T1000 (cell line): ENCODE measurements around the gene LILRB4.
"Not testable (repeated sequence)": the region's sequence is repeated elsewhere in the genome, so short reads cannot be mapped to it uniquely, and the experiment has no call there.

ENCODE experiments used
- DNase-seq: peaks from one replicate; lab custom pipeline; 2025; ENCODE audit warnings: mixed read lengths; lab: John Stamatoyannopoulos, UW

LILRB4 gene

DNA sequence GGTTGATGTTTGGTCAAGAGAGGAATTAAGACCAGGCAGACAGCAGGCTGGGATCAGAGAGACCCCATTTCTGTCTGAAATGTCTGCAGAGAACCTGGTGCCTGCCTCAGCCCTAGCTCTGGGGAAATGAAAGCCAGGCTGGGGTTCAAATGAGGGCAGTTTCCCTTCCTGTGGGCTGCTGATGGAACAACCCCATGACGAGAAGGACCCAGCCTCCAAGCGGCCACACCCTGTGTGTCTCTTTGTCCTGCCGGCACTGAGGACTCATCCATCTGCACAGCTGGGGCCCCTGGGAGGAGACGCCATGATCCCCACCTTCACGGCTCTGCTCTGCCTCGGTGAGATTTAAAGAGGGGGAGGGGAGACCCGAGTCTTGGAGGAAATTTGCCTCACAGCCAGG, at the start of gene LILRB4:
TSS of gene LILRB4 (plus strand) at position 256 of the 400 bp plus-strand sequence. CDS start at position 305, 49 bp downstream.
- no peak for DNase-seq

DNA sequence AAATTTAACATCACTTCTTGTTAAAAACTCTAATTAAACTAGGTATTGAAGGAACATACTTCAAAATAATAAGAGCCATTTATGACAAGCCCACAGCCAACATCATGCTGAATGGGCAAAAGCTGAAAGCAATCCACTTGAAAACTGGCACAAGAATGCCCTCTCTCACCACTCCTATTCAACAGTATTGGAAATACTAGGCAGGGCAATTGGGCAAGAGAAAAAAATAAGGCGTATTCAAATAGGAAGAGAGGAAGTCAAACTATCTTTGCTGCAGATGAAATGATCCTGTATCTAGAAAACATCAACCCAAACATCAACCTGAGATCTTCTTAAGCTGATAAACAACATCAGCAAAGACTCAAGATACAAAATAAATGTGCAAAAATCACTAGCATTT, 48.1 kb upstream of the LILRB4 start:
- DNase-seq = no peak

DNA sequence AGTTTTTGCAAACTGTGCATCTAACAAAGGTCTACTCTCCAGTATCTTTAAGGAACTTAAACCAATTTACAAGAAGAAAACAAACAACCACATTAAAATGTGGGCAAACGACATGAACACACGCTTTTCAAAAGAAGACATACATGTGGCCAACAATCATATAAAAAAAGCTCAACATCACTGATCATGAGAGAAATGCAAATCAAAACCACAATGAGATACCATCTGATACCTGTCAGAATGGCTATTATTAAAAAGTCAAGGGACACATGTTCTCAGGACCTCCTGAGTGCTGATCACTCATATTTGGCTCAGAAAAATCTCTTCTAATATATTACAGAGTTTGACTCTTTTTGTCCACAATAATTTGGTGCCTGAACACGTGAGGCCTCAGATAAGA, 46.7 kb upstream of the LILRB4 start:
- DNase-seq = no peak

DNA sequence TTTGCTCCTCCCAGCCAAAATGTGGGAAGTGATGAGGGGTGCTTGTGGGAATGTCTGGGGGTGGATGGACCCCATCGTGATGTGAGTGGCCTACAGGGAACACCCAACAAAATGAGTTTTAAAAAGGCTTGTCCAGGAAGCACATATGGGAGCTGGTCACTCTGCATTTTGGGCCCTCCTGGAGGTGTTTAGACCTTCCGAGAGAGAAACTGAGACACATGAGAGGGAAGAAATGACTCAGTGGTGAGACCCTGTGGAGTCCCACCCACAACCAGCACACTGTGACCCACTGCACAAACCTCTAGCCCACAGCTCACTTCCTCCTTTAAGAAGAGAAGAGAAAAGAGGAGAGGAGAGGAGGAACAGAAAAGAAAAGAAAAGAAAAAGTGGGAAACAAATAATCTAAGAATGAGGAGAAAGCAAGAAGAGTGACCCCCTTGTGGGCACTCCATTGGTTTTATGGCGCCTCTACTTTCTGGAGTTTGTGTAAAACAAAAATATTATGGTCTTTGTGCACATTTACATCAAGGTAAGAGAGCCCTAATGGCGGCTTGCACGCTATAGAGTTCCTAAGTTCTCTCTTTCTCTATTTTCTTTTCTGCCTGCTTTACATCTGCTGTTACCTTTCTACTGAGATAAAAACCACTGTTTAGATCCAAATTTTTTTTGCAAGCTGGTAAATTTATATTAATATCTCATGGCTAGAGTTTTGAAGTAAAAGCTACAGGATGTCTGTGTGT, 45.8 kb upstream of the LILRB4 start:
- DNase-seq = no peak

DNA sequence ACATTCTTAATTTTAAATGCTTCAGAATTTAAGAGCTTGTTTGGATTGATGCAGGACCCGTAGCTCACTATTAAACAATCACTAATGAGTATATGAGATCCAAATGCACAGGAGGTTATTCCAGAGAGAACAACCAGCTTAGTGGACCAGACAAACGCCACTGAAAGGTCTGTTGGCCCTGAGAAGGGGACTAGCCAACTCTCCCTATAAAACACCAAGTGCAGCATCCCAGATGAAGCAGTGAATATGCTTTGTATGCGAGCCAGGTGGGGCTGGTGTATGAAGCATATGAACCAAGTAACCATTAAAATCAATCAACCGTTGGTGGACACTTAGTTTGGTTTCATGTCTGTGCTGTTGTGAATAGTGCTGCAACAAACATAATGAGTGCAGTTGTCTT, 42.3 kb upstream of the LILRB4 start:
- DNase-seq = no peak

DNA sequence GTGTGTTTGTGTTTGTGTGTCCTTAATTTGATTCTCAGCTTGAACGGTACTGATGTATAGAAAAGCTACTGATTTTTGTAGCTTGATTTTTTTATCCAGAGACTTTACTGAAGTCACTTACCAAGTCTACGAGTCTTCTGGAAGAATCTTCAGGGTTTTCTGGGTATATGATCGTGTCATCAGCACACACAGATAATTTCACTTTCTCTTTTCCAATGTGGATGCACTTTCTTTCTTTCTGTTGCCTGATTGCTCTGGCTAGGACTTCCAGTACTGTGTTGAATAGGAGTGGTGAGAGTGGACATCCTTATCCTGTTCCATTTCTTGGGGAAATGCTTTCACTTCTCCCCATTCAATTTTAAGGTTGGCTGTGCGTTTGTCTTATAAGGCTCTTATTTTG, 40.4 kb upstream of the LILRB4 start:
- DNase-seq = no peak

DNA sequence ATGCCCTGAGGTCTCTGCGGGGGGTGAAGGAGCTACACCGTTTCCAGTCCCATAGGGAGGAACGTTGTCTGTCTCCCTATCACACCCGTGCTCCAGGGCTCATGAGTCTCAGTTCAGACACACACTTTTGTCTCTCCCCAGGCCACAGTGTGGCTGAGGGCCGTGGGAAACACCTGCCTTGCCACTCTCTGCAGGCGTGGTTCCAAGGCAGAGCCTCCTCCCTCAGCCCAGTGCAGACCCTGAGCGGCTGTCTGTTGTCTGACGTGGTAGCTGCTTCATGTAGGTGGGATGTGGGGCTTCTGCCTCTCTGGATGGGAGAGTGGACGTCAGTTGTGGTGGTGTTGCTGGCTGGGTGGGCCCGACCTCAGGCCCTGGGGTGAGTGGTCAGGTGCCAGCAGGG, 38.6 kb upstream of the LILRB4 start:
- not testable (repeated sequence) for DNase-seq

DNA sequence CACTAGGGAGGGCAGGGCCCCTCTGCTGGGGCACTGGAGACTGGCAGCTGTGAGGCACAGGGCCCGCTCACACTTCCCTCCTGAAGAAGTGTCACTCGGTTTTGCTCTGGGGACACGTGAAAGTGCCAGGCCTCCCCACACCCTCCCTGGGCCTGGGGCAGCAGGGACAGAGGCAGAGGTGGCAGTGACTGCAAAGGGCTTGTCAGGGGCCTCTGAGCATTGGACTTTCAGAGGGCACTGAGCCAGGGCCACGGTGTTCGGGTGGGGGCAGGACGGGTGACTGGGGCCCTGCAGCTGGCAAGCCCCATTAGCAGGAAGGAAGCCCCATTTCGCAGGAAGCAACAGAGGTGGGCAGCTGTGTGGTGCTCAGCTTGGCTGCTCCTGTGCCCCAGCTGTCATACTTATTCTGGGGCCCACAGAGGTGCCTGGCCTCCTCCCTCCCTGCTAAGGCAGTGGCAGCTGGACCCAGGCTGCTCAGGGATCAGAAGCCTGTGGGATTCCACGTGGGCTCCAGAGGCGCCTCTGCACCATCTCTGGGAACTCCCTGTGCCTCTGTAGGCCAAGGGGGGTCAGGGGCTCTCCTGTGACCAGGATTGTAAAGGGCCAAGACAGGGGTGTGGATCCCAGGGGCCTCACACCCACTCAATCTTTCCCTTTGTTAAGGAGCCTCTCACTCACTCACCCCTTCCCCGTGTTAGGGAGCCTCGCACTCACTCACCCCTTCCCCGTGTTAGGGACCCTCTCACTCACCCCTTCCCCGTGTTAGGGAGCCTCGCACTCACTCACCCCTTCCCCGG, 37.7 kb upstream of the LILRB4 start:
- not testable (repeated sequence) for DNase-seq

DNA sequence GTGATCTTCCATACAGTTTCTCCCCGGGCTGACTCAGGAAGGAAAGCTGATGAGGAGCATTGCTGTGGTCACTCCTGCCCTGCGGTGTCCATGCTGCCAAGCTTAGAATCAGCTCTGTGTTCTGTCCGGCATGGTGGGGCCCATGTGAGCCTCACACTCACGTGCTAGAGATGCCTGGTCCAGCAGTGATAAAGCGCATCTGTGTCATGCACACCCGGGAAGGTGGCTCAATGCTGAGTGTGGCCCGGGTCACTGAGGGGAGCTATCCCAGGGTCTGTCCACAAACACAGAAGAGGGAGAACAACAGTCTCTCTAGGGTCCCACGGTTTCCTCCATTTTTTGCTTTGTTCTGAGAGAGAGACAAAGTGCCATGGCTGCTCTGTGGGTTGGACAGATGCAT, 36.0 kb upstream of the LILRB4 start:
- DNase-seq = no peak

DNA sequence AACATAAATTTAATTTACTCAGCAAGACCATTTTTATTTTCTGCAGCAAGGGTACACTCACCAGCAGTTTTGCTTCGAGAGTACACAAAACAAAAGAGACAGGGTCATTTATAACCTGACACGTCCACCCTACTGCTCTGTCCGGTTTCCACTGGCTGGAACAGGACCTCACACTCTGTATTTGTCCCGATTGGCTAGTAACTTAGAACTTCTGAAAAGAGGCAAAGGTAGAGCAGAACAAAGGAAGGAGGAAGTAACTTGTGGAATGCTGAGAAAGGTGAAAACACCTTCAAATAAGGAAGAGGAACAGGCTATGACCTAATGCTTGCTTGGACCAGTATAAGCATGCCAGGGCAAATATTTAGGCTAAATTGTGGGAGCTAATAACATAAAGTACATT, 34.9 kb upstream of the LILRB4 start:
- not testable (repeated sequence) for DNase-seq

DNA sequence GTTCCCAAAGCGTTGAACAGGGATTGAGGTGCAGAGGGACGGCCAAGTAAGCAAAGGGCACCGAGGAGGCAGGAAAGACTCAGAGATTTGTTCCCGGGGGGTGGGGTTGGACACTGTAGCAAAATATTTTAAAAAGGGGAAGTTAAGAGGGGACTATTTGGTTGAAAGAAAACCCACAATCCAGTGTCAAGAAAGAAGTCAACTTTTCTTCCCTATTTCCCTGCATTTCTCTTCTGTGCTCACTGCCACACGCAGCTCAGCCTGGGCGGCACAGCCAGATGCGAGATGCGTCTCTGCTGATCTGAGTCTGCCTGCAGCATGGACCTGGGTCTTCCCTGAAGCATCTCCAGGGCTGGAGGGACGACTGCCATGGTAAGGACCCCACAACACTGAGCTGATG, 32.5 kb upstream of the LILRB4 start, which contains the start of gene LILRB1:
TSS of gene LILRB1 (plus strand) at position 223 of the 400 bp plus-strand sequence. CDS start 590 bp downstream, outside the sequence.
- not testable (repeated sequence) for DNase-seq

DNA sequence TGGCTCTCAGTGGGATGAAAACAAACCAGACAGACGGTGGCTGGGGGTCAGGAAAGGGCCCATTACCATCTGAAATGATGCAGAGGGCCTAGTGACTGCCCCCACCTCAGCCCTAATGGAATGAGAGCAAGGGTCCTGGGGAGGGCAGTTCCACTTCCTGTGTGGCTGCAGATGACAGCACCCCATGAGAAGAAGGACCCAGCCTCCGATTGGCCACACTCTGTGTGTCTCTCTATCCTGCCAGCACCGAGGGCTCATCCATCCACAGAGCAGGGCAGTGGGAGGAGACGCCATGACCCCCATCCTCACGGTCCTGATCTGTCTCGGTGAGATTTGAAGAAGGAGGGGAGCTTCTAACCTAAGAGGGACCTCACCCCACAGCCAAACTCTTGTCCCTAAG, 32.0 kb upstream of the LILRB4 start:
- DNase-seq = no peak

DNA sequence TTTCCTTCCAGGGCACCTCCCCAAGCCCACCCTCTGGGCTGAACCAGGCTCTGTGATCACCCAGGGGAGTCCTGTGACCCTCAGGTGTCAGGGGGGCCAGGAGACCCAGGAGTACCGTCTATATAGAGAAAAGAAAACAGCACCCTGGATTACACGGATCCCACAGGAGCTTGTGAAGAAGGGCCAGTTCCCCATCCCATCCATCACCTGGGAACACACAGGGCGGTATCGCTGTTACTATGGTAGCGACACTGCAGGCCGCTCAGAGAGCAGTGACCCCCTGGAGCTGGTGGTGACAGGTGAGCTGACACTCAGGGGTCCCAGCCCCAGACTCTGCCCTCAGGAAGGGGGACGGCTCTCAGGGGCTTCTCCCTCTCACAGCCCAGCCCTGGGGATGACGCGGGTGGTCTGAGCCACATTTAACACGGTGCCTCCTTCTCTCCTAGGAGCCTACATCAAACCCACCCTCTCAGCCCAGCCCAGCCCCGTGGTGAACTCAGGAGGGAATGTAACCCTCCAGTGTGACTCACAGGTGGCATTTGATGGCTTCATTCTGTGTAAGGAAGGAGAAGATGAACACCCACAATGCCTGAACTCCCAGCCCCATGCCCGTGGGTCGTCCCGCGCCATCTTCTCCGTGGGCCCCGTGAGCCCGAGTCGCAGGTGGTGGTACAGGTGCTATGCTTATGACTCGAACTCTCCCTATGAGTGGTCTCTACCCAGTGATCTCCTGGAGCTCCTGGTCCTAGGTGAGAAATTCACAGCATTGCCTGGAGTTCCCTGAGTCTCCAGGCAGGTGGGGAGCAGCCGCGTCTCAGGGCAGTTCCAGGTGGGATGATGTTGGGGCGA, 31.1 kb upstream of the LILRB4 start:
- DNase-seq = not testable (repeated sequence)

DNA sequence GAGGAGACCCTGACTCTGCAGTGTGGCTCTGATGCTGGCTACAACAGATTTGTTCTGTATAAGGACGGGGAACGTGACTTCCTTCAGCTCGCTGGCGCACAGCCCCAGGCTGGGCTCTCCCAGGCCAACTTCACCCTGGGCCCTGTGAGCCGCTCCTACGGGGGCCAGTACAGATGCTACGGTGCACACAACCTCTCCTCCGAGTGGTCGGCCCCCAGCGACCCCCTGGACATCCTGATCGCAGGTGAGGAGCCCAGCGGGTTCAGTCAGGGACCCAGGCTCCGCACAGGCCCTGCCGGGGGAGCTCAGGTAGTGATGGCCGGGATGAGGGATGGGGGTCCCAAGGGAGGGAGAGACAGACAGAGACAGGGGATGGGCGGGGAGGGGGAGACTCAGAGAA, 30.3 kb upstream of the LILRB4 start:
- not testable (repeated sequence) for DNase-seq

DNA sequence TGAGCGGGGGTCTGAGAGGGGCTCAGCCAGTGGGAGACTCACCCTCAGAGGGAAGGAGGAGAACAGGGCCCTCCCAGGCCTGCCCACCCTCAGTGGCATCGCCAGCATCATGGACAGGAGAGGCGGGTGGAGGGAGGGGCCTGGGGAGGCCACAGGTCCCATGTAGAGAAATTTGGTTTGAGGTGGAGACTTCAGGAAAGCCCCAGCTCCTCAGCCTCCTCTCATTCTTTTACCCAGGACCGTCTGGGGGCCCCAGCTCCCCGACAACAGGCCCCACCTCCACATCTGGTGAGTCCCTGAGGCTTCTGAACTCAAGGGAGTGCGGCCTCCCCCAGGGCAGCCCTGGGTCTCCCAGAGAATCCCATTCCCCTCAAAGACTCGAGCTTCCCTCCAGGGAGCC, 29.4 kb upstream of the LILRB4 start:
- DNase-seq = no peak

DNA sequence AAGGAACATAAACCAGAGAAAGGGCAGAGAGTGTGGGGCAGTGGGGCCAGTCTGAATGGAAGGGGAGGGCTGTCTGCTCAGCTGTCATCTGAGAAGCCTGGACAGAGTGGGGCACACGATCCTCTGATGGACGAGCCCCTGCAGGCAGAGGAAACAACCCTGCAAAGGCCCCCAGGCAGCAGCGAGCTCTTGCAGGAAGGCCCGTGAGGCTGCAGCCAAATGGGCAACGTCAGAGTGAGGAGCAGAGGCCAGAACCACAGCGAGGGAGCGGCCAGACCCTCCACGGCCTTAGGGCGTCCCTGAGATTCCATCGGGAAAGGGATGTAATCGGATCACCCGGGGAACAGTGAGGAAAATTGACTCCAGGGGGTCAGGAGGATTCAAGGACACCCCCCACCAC, 26.7 kb upstream of the LILRB4 start:
- not testable (repeated sequence) for DNase-seq

DNA sequence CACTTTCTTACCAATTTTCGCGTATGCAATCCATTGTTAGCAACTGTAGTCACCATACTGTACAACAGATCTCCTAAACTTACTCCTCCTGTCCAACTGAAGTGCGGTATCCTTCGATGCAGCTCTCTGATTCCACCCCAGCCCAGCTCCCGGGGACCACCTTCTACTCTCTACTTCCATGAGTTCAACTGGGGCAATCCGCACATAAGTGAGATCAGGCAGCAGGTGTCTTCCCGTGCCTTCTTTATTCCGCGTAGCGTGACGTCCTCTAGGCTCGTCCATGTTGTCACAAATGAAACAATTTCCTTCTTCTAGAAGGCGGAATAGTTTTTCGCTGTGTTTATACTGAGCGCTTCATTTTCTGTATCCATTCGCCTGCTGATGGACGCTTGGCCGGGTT, 24.1 kb upstream of the LILRB4 start:
- DNase-seq = no peak

DNA sequence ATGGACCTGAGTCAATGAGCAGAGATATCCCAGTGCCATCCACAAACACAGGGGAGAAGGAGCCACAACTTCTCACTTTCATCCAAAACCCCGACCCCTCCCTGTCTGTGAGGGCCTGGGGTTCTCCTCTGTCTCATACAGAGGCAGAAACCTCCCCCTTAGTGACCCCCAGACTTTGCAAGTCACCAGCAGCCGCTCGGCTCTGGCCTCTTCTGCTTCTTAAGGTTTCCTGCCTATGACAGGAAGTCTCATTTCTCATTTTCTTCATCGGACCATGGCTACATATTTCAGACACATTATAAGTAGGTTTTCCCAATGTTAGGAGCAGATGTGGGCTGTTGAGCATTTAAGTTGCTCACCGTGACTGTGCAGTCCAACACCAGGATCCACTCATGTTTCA, 19.8 kb upstream of the LILRB4 start:
- DNase-seq = not testable (repeated sequence)

DNA sequence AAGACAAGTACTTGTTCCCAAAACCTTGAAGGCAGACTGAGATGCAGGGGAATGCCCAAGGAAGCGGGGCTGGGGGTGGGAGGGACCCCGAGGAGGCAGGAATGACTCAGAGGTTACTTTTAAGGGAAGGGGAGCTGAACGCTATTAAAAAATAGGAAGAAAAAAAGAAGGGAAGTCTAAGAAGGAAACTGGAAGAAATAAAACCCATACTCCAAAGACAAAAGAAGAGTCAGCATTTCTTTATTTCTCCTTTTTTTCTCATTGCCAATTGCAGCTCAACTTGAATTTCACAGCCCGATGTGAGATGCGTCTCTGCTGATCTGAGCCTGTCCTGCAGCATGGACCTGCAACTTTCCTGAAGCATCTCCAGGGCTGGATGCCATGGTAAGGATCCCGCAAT, 19.2 kb upstream of the LILRB4 start:
- not testable (repeated sequence) for DNase-seq

DNA sequence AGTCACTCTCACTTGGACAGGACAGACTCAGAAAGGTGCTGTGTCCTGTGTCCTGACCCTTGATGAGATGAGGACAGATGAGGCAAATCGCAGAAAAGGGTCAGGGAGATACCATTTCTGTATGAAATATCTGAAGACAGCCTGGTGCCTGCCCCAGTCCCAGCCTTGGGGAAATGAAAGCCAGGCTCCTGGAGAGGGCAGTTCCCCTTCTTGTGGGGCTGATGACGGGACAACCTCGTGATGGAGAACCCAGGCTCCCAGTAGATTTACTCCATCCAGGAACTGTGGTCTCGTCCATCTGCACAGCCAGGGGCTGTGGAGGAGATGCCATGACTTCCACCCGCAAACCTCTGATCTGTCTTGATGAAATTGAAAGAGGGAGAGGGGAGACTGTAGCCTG, 18.7 kb upstream of the LILRB4 start:
- DNase-seq = no peak

DNA sequence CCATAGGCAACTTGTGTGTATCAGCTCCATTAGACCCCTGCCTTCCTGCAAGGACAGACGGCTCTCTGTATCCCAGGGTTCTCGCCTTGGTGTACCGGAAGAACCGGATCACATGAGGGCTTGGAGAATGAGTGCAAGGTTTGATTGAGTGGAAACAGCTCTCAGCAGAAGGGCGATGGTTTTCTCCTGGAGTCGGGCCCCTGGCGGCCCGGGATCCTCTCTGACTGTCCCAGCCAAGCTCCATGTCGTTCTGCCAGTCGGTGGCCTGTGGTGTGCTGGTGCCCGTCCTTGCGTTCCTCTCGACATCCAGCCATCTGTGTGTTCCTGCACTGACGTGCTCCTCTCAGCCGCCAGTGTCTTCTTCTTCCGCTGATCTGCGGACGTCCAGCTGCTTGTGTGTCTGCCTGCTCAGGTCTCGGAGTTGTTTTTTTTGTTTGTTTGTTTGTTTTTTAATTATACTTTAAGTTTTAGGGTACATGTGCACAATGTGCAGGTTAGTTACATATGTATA, 16.4 kb upstream of the LILRB4 start:
- no peak for DNase-seq

DNA sequence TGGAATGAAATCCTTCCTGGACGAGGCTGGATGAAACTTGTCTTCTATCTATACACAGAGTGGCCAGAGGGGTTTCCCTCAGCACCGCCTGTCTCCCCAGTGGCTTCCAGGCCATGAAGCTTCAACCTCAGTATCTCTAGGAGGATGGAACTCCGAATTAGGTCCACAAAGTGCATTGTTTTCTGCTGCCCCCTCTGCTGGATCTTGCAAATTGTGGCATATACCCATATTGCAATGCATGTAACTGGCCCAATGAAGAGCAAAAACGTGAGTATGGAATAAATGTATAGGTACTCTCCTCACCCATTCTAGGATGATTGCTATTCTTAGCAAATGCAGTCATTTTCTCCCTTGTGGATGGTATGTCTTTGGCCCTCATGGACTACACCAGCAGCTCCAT, 14.7 kb upstream of the LILRB4 start:
- no peak for DNase-seq
